Measurements from ENCODE around the gene GSE1.

DNA sequence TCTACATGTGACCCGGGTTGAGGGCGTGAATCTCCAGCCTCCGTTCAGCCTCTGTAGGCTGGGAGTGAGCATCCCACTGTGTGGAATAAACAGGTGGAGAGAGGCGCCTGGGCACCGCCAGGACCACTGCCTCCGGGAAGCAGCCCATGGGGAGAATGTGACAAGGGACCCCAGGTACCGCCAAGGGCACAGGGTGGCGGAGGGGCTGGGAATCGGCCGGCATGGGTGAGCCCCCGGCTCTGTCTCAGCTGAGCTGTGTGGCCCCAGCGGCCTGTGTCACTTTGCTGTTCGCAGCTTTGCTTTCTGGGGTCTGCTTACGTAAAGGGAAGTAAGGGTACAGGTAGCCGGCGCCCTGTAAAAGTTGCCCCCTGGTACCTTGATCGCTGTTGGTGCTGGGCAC, 11.5 kb downstream of the GSE1 start:
- TF ChIP-seq, protein P1, sequence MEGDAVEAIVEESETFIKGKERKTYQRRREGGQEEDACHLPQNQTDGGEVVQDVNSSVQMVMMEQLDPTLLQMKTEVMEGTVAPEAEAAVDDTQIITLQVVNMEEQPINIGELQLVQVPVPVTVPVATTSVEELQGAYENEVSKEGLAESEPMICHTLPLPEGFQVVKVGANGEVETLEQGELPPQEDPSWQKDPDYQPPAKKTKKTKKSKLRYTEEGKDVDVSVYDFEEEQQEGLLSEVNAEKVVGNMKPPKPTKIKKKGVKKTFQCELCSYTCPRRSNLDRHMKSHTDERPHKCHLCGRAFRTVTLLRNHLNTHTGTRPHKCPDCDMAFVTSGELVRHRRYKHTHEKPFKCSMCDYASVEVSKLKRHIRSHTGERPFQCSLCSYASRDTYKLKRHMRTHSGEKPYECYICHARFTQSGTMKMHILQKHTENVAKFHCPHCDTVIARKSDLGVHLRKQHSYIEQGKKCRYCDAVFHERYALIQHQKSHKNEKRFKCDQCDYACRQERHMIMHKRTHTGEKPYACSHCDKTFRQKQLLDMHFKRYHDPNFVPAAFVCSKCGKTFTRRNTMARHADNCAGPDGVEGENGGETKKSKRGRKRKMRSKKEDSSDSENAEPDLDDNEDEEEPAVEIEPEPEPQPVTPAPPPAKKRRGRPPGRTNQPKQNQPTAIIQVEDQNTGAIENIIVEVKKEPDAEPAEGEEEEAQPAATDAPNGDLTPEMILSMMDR (conservative IDR thresholded peaks at IDR 0.05; ENCODE audit: low read depth, low read length), result no peak
- no peak for TF ChIP-seq EZH2phosphoT487 (IDR thresholded peaks at IDR 0.05; ENCODE audit: borderline replicate concordance, low read length)

Data from PC-3 (cell line).